HG03571 (cell line): Measurements from ENCODE around the gene RHEX.
"Not testable (repeated sequence)": the region's sequence is repeated elsewhere in the genome, so short reads cannot be mapped to it uniquely, and the experiment has no call there.

Experiments used
- ATAC-seq: cut with Tn5 transposase; IDR thresholded peaks from one replicate; pipeline ENCODE4 v1.9.1; 2021; ENCODE audit not compliant: unreplicated experiment

Gene RHEX

DNA sequence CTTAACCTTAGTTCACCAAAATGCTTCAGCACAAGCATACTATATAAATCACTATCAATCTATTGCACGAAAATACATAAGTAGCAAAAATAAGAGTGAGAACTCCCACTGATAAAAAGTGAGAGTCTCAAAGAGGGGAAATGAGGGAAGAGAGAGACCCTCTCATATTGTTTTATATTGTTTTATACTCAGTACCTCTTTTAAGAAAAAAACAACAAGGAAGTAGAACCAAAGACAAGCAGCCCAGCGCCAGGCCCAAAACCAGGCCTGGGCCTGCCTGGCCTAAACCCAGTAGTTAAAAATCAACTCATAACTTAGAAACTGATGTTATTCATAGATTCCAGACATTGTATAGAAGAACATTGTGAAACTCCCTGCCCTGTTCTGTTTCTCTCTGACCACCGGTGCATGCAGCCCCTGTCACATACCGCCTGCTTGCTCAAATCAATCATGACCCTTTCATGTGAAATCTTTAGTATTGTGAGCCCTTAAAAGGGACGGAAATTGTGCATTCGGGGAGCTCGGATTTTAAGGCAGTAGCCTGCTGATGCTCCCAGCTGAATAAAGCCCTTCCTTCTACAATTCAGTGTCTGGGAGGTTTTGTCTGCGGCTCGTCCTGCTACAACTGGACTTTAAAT, 5.4 kb downstream of the RHEX start:
- ATAC-seq = not testable (repeated sequence)

DNA sequence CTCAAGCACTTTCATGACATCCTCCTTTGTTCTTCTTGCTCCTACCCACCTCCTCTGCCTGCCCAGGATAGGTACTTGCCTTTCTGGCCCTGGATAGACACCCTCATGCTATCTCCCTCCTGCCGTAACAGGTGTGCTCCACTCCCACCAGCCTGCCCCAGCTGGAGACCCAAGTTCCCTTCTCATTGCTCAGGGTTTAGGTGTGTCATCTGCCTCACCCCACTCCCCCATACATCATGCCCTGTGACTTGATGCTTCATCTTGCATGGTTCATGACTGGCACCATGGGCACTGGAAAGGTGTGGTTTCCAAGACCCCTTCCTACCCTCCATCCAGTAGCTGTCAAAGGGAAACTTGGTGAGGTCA, 5.9 kb downstream of the RHEX start:
- ATAC-seq = no peak

GRCh38 chr1:206059355-206059915, 6.5 kb downstream of the RHEX start:
- no peak for ATAC-seq

- no peak for ATAC-seq
Observed at GRCh38 chr1:206060844-206061243, 7.9 kb downstream of the RHEX start.

DNA sequence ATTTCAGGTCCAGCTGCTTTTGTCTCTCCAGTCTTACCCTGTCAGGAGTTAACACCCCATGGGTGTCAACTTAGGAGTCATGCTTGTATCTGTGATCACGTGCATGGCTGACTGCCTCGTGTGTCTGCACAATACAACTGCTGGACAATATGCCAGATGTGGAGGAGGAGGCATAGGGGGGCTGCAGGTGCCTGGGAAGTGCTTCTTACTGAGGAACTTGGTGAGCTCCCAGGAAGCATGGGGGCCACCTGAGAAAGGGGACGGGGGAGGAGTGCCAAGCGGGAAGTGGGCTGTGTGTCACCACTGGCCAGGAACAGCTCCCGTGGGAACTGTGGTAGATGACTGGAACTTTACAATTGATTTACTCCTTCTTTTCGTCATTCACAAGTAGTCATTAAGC, 9.5 kb downstream of the RHEX start:
- ATAC-seq = no peak

GRCh38 chr1:206064001-206064400, 11.0 kb downstream of the RHEX start:
- ATAC-seq = not testable (repeated sequence)

DNA sequence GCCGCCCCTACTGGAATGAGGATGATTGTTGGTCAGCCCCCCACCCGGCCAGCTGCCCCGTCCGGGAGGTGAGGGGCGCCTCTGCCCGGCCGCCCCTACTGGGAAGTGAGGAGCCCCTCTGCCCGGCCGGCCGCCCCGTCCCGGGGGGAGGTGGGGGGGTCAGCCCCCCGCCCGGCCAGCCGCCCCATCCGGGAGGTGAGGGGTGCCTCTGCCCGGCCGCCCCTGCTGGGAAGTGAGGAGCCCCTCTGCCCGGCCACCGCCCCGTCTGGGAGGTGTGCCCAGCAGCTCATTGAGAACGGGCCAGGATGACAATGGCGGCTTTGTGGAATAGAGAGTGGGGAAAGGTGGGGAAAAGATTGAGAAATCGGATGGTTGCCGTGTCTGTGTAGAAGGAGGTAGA, 11.5 kb downstream of the RHEX start:
- not testable (repeated sequence) for ATAC-seq

- no peak for ATAC-seq
Observed at GRCh38 chr1:206065547-206066145, 12.7 kb downstream of the RHEX start.

DNA sequence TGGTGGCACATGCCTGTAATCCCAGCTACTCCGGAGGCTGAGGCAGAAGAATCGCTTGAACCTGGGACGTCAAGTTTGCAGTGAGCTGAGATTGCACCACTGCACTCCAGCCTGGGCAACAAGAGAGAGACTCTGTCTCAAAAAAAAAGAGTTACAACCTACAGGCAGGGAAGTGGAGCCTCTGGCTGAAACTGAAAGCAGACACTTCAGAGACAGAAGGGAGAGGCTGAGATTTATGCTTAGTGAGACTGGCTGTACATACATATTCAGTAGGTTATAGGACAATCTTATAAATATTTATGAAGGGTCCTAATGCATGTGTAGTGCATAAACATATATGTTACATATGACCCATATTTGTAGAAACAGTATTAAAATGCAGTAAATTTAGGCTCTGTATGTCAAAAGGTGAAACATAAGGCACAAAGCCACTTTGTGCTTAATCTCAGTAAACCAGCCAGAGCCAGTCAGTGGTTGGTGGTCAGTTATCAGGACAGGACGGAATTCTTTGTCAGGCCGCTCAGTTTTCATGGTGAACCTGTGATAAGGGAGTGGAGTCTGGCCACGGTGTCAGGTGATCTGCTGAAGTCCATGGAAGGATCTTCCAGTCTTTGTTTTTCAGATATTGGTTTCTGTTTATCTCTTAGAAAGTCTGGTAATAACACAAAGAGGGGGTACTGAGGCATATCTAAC, 13.7 kb downstream of the RHEX start:
- ATAC-seq = peak; percentile 64

DNA sequence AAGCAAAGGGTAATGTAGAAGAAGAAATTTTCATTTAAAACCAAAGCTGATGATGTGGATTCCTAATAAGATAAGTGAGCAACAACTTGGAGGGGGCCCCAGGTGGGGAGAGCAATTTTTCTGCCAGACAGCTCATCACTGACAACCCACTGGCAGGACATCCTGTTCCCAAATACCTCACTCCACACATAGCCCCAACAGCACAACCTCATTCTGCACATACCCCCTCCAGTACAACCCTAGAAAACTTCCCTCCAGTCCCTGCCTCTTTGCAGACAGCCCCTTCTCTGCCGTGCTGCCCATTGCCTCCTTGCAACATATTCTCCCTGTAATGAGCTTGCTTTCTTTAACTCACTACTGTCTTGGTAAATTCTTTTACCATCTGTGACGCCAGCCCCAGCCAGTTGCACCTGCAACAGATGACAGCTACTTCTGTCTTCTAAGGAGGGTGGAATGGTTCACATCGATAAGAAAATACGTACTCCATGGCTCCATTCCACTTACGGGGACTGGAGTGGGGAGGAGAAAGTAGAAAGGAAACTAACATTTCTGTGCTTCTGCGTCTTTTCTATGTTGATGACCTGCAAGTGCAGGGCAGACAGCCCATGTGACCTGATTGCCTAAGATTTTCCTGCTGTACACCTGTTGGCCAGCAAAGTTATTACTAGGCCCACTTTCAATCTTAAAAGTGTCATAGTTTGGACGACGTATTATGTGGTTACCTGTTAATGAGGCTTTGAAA, 14.7 kb downstream of the RHEX start:
- ATAC-seq = no peak

DNA sequence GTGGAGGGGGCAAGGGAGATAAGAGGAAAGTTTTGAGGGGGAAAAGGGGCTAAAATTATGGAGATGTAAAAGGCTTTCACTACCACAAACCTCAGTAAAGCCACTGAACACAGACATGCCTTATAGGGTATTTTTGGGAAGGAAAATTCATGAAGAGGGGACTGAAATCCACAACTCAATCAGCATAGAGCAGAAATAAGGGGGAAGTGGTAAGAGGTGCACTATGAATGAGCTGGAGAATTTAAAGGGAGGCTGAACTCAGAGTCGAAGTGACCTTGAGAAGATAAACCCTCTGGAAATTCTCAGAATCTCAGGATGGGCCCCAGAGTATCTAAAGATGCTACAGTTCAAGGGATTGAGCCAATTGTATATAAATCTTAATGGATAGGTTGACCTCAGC, 15.3 kb downstream of the RHEX start:
- no peak for ATAC-seq

DNA sequence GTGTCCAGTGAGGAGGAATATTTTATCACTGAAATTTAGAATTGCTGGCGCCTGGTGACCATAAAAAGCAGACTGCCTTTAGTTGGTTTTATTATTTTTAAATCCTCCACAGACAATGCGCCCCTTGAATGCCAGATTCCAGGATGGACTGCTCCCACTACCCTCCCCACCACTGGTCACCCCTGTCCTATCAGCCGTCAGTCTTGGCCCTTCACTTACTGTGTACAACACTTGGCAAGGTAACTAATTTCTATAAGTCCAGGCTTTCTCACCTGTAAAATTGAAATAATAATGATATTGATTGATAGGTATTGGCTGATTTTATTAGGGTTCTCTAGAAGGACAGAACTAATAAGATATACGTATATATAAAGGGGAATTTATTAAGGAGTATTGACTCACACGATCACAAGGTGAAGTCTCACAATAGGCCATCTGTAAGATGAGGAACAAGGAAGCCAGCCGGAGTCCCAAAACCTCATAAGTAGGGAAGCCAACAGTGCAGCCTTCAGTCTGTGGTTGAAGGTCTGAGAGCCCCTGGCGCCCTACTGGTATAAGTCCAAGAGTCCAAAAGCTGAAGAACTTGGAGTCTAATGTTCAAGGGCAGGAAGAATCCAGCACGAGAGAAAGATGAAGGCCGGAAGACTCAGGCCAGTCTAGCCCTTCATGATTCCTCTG, 17.8 kb downstream of the RHEX start:
- no peak for ATAC-seq

DNA sequence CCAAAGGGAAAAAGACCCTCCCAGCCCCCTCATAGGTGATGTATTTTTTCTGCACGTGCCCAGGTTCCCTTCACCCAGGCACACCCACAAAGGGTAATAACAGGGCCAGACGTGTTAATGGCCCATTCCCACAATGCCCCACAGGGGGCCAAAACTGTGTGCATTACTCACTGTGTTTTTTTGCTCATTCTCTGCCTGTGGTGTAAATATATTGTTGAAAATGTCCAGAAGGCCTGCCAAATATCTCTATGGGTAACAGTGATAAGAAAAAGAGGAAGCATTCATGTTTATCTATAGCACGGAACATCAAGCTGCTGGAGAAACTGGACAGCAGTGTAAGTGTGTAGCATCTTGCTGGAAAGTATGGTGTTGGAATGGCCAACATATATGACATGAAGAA, 21.9 kb downstream of the RHEX start:
- no peak for ATAC-seq

- ATAC-seq = no peak
Observed at GRCh38 chr1:206075786-206076755, 23.1 kb downstream of the RHEX start.

GRCh38 chr1:206079135-206079534, 26.2 kb downstream of the RHEX start:
- no peak for ATAC-seq

DNA sequence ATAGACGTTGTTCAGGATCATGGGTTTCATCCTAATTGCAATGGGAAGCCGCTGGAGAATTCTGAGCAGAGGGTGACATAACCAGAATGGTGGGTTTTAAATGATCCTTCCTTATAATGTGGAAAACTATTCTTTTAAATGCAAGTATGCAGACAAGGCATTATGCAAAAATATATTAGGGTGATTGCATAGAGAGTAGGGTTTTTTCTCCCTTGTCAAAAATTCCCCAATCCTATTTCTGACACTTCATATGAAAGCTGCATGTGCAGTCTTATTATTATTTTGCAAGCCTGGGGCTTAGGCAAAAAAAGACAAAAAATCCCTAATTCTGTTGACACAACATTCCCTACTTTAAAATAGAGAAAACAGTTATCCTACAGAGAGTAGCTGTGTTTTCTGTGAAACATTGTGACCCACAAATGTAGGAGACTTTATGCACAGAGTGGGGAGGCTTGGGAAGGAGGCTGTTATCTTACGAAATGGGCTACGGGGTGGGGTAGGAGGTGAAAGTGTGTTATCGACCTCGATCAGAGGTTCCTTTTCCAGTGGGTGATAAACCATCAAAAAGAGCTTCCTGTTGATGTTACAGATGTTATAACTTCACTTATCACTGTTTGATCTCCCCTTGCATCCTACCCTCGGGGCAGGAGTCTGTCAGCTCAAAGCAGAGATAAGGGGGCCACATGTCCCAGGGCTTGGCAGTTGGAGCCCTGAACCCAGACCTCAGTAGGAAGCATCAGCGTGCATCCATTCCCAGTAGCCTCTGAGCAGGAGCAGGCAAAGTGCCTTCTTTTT, 27.2 kb downstream of the RHEX start:
- ATAC-seq = no peak

GRCh38 chr1:206081856-206082255, 28.9 kb downstream of the RHEX start:
- ATAC-seq = no peak

DNA sequence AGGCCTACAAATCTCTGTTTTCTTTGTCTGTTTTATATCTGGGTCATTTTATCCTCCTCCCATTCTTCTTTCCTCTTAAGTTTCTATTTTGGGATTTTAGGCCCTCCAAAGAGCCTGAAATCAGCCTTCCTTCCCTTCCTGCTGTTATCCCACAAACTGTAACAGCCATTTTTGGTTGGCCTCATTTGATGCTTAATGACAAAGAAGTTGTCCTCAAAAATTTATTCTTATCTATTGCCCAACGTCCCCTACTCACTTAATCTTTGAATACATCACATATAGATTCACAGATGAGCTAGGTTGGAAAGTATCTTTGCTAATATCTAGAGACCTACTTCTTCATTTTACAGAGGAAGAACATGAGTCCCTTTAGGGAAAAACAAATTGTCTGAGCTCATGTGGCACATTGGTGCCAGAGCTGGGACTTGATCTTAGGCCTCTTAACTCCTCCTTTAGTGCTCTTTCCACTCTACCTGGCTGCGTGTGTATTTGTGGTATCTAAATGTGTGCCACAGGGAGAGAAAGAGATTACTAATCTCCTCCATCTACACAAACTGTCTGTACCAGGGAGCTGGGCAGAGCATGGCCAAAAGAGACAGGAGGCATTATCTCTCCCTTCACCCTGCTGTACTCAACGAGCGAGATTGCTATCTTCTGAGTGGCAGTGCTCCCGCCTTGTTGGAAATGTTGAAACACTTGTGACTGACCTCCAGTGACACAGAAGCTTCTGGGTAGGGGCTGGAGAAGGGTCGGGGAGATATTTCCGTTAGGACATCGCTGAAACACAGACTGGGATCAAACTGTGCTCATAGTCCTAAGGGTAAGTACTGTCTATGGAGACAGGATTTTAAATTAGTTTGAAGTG, 30.1 kb downstream of the RHEX start:
- no peak for ATAC-seq
